ENCODE measurements around the gene GALNT12. TPM values are rescaled to one million over a fixed set of nuclear protein-coding genes. Genes with fewer than 3 reads are reported as not detected.

The GALNT12 gene
- 2.2 and 2.7 TPM in 2 replicates for total RNA-seq (2014; rRNA removed; shearing (Covaris generic))

GRCh38 chr9:98807070-98807813 is at the start of gene GALNT12:
Gene GALNT12 (plus strand): TSS chr9:98807670. CDS start chr9:98807699, 29 bp downstream.
- Histone ChIP-seq H3K36me3 (no peaks in the 10 kb centered on the region), H3K27ac (no peak within 1 kb of the TSS), H3K27me3 (peaks cover 7% of the 10 kb centered on the region), H3K4me3 (peak within 1 kb of the TSS; percentile 46), H3K4me1 (peaks cover 16% of the 10 kb centered on the region), H3K9me3 (replicated peaks) (no peaks in the 10 kb centered on the region)
- DNase-seq = peak in 1 of 2 experiments; percentile 32

GRCh38 chr9:98760231-98760630 is 47.2 kb upstream of the GALNT12 start:
- peaks cover 34% of the 10 kb centered on the region for H3K36me3 ChIP-seq

GRCh38 chr9:98763986-98764745 is 43.3 kb upstream of the GALNT12 start:
- Histone ChIP-seq H3K27me3 (no peaks in the 10 kb centered on the region), H3K4me3 (no peak overlapping the region), H3K27ac (no peak overlapping the region), H3K9me3 (replicated peaks) (no peaks in the 10 kb centered on the region), H3K4me1 (no peaks in the 10 kb centered on the region), H3K36me3 (peaks cover 42% of the 10 kb centered on the region)
- DNase-seq = no peak

More at GRCh38 chr9:98760231-98760630, 47.2 kb upstream of the GALNT12 start:
- no peaks in the 10 kb centered on the region for H3K4me1 ChIP-seq
- H3K9me3 ChIP-seq (replicated peaks) = no peaks in the 10 kb centered on the region; the same call in 1 of the 2 replicates
- no peaks in the 10 kb centered on the region for H3K27me3 ChIP-seq
- DNase-seq = no peak
- H3K27ac ChIP-seq = no peak overlapping the region
- H3K4me3 ChIP-seq = no peak overlapping the region

- H3K36me3 ChIP-seq = peaks cover 41% of the 10 kb centered on the region
- no peaks in the 10 kb centered on the region for H3K4me1 ChIP-seq
- no peak overlapping the region for H3K27ac ChIP-seq
- no peaks in the 10 kb centered on the region for H3K9me3 ChIP-seq (replicated peaks)
- no peak for DNase-seq
- no peaks in the 10 kb centered on the region for H3K27me3 ChIP-seq
- H3K4me3 ChIP-seq = no peak overlapping the region
Observed at GRCh38 chr9:98765256-98765655, 42.2 kb upstream of the GALNT12 start.

DNA sequence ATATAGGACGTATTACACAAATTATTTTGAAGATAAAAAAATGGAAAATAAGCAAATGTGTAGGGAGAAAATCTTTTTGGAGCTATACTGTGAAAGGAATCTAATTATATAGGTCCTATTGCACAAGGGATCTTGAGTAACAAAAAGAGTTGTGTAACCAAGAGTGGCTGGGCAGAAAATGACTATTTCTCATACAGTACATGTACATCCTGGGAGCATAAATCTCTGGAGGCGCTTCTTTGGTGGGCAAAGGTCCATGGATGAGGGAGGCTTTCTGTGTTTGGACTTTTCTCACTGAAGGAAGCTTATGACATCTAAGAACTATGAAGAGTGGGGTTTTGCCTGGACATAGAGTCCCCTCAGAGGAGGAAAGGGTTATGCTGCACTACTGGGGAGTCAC is 40.9 kb upstream of the GALNT12 start:
- no peak overlapping the region for H3K27ac ChIP-seq
- no peaks in the 10 kb centered on the region for H3K27me3 ChIP-seq
- H3K36me3 ChIP-seq = peaks cover 45% of the 10 kb centered on the region
- H3K4me1 ChIP-seq = no peaks in the 10 kb centered on the region
- no peak overlapping the region for H3K4me3 ChIP-seq
- DNase-seq = no peak
- no peaks in the 10 kb centered on the region for H3K9me3 ChIP-seq (replicated peaks)

DNA sequence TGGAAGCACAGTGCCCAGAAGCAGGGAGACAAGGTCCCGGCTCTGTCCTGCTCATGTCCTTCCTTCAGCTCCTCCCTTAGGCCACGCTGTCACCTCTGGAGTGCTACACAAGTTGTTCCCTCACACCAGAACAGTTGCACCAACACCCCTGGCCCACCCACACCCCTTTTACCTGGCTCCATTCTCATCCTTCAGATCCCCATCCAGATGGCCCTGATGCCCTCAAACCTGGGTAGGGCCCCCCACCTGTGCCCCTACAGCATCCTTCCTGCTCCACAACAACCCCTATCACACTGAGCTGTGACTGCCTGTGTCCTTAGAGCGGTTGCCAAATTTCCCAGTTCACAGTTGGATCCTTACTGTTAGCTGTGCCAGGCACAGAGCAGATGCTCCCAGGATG is 40.3 kb upstream of the GALNT12 start:
- Histone ChIP-seq H3K9me3 (replicated peaks) (no peaks in the 10 kb centered on the region), H3K27ac (no peak overlapping the region), H3K36me3 (peaks cover 51% of the 10 kb centered on the region), H3K4me1 (no peaks in the 10 kb centered on the region), H3K27me3 (no peaks in the 10 kb centered on the region), H3K4me3 (no peak overlapping the region)
- no peak for DNase-seq

DNA sequence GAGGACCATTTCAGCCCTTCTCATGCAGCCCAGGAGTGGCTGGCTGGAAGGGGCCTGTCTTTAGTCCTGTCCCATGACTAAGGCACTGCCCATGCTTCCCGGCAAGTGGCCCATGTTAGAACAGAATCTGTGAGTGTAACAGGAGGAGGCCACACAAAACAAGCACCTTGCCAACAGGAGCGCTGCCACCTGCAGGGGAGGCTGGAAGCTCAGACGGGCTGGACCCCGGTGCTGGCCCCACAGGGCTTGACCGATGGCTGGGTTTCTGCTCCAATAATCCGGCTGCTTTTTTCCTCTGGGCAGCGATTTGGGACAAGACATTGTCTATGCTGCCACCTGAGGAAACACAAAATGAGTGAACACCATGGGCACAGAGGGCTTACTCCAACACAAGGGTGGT is 39.6 kb upstream of the GALNT12 start:
- no peak overlapping the region for H3K4me3 ChIP-seq
- no peaks in the 10 kb centered on the region for H3K9me3 ChIP-seq (replicated peaks)
- DNase-seq = no peak
- H3K27me3 ChIP-seq = no peaks in the 10 kb centered on the region
- no peaks in the 10 kb centered on the region for H3K4me1 ChIP-seq
- H3K36me3 ChIP-seq = peaks cover 52% of the 10 kb centered on the region
- H3K27ac ChIP-seq = no peak overlapping the region

DNA sequence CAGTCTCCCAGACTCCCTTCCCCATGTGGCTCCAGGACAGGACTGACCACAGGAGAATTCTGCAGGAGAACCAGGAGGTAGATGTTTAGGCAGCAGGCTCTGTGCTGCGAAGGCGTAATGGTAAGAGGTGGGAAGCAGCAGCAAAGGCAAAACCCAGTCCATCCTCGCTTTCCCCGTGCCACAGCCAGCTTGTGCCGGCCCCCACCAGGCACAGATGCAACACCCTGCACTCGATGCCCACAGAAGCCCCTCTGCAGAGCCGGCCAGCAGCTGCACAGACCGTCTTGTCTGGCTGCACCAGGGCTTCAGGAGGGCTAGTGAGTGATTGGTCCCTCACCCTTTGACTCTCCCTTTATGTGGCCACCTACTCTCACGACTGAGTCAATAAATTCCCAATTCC is 39.1 kb upstream of the GALNT12 start:
- Histone ChIP-seq H3K4me3 (no peak overlapping the region), H3K27me3 (no peaks in the 10 kb centered on the region), H3K9me3 (replicated peaks) (no peaks in the 10 kb centered on the region), H3K36me3 (peaks cover 50% of the 10 kb centered on the region), H3K27ac (no peak overlapping the region), H3K4me1 (no peaks in the 10 kb centered on the region)
- DNase-seq = no peak

DNA sequence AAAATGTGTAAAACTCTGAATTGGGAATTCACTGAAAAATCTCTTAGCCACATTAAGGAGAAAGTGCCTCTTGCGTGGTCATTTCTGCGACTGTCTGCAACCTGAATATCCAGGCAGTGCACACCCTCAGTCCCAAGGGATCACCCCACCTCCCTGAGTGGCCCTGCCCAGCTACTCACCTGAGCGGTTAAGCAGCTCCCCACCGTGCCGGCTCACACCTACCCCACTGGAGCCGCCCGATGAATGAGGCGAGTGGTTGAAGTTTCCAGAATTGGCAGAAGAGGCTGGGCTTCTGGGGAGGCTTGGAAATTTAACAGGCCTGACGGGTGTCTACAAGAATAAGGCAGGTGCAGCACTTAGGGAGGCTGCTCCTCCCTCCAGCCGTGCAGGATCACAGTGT is 36.8 kb upstream of the GALNT12 start:
- DNase-seq = no peak
- H3K36me3 ChIP-seq = peaks cover 40% of the 10 kb centered on the region
- H3K4me3 ChIP-seq = no peak overlapping the region
- no peak overlapping the region for H3K27ac ChIP-seq
- H3K27me3 ChIP-seq = no peaks in the 10 kb centered on the region
- H3K4me1 ChIP-seq = no peaks in the 10 kb centered on the region
- no peaks in the 10 kb centered on the region for H3K9me3 ChIP-seq (replicated peaks)

DNA sequence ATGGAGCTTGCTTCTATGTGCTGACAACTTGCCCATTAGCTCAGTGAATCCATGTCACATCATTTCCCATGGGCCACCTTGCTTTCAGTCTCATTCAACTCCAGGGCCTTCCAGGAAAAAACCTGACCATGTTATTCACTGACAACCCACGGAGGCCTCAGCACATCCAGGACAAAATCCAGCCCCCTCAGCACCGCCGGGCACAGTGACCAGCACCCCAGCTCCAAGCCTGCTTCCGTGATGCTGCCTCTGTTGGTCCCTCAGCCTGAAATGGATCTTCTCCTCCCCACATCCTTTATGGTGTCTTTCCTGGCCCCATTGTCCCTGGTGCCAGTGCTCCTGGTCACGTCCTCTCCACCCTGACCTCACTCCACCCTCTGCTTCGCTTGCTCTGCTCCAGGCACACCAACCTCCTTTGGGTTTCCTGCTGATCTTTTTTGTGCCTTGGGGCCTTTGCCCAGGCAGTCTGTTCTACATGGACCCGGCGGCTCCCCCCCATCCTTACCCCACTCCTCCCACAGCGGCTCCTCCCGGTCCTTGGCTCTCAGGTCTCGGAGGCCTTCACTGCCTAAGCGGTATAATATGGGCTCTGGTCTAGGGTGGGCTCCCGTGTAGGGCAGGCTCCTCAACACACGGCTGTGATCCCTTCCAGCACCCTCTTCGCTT is 36.1 kb upstream of the GALNT12 start:
- H3K27ac ChIP-seq = no peak overlapping the region
- H3K36me3 ChIP-seq = peaks cover 36% of the 10 kb centered on the region

DNA sequence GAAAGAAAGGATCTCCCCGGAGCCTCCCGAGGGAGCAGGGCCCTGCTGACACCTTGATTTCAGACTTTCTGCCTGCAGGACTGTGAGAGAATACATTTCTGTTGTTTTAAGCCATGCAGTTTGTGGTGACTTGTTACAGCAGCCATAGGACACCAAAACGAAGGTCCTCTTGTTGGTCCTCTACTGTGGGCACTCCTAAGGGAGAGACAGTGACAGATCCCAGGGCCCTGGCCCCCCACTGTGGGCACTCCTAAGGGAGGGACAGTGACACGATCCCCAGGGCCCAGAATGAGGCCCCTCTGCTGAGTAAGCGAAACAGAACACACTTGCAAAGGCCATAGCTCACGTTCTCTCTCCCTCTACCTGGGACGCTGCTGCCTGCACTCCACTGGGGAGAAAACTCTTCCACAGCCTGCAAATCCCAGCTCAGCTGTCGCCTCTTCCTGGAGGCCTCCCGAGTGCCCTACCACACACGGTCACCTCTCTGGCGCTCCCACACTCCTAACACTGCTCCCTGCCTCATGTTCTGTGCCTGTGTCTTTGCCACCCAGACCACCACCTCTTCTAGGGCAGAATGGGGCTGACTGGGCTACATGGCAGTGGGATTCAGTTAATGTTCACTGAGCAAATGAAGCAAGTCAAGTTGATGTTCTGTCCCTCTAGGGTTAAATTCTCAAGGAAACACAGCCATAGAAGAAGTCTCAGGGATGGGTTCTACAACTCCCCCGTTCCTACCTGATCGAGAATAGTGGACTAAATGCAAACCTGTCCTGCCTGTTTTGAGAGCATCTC is 34.9 kb upstream of the GALNT12 start:
- Histone ChIP-seq H3K4me3 (no peak overlapping the region), H3K4me1 (no peaks in the 10 kb centered on the region), H3K27ac (no peak overlapping the region), H3K27me3 (no peaks in the 10 kb centered on the region), H3K36me3 (peaks cover 37% of the 10 kb centered on the region), H3K9me3 (replicated peaks) (no peaks in the 10 kb centered on the region)
- DNase-seq = no peak

More for the DNA sequence above, 36.1 kb upstream of the GALNT12 start:
- H3K27me3 ChIP-seq = no peaks in the 10 kb centered on the region
- no peaks in the 10 kb centered on the region for H3K9me3 ChIP-seq (replicated peaks)
- no peak overlapping the region for H3K4me3 ChIP-seq
- no peak for DNase-seq
- H3K4me1 ChIP-seq = no peaks in the 10 kb centered on the region

- Histone ChIP-seq H3K4me3 (no peak overlapping the region), H3K27ac (no peak overlapping the region), H3K9me3 (replicated peaks) (no peaks in the 10 kb centered on the region), H3K4me1 (no peaks in the 10 kb centered on the region), H3K27me3 (no peaks in the 10 kb centered on the region), H3K36me3 (peaks cover 27% of the 10 kb centered on the region)
- DNase-seq = no peak
Observed at GRCh38 chr9:98773721-98774120, 33.7 kb upstream of the GALNT12 start.

- DNase-seq = peak; percentile 41 to 57
- Histone ChIP-seq H3K27me3 (no peaks in the 10 kb centered on the region), H3K36me3 (peaks cover 26% of the 10 kb centered on the region), H3K27ac (no peak overlapping the region), H3K4me1 (no peaks in the 10 kb centered on the region), H3K4me3 (no peak overlapping the region), H3K9me3 (replicated peaks) (no peaks in the 10 kb centered on the region)
Observed at GRCh38 chr9:98774746-98775145, 32.7 kb upstream of the GALNT12 start.

GRCh38 chr9:98775831-98776441 is 31.5 kb upstream of the GALNT12 start:
- H3K4me1 ChIP-seq = no peaks in the 10 kb centered on the region
- H3K27ac ChIP-seq = no peak overlapping the region
- no peaks in the 10 kb centered on the region for H3K27me3 ChIP-seq
- H3K36me3 ChIP-seq = peaks cover 24% of the 10 kb centered on the region
- peak; percentile 71 to 81 for DNase-seq
- H3K4me3 ChIP-seq = no peak overlapping the region
- no peaks in the 10 kb centered on the region for H3K9me3 ChIP-seq (replicated peaks)

Data from SJCRH30 (cell line).